GM23338 (cell line): ENCODE measurements around the gene ACADS. TPM values are rescaled to one million over a fixed set of nuclear protein-coding genes. Genes with fewer than 3 reads are reported as not detected.

Experiments
- ATAC-seq: fragments of 200-7000 bp; cut with Tn5 transposase; 3 replicates; pipeline ENCODE4 v1.9.1; 2020
- DNase-seq: peaks from one replicate; pipeline ENCODE4 v3.0.0-alpha.2; 2015; ENCODE audit warnings: low spot score
- H2AFZ ChIP-seq: fragments of 200-600 bp; sonication (generic); 2 replicates; pipeline ENCODE4 v1.8.0; 2016; ENCODE audit warnings: antibody characterized with exemption, mild to moderate bottlenecking, moderate library complexity
- H3F3A ChIP-seq: fragments of 200-600 bp; sonication (generic); replicated peaks from 2 replicates; pipeline ENCODE4 v1.8.0; 2017; ENCODE audit warnings: antibody characterized with exemption, mixed run types, low read depth
- H3K27ac ChIP-seq: fragments of 200-600 bp; sonication (generic); 2 replicates; pipeline ENCODE4 v1.6.1; 2016; ENCODE audit warnings: low read depth
- H3K27me3 ChIP-seq: fragments of 200-600 bp; sonication (generic); 2 replicates; pipeline ENCODE4 v1.8.0; 2016; ENCODE audit warnings: mild to moderate bottlenecking, mixed run types, moderate library complexity; ENCODE audit not compliant: insufficient read depth
- H3K36me3 ChIP-seq: fragments of 200-600 bp; sonication (generic); 2 replicates; pipeline ENCODE4 v1.8.0; 2016; ENCODE audit warnings: mild to moderate bottlenecking; ENCODE audit not compliant: insufficient read depth
- H3K4me1 ChIP-seq: fragments of 200-600 bp; sonication (generic); 2 replicates; pipeline ENCODE4 v1.8.0; 2016; ENCODE audit warnings: mild to moderate bottlenecking, moderate library complexity; ENCODE audit not compliant: insufficient read depth
- H3K4me2 ChIP-seq: fragments of 200-600 bp; sonication (generic); 2 replicates; pipeline ENCODE4 v1.7.1; 2017; ENCODE audit warnings: mixed run types
- H3K4me3 ChIP-seq: fragments of 200-600 bp; sonication (generic); 2 replicates; pipeline ENCODE4 v1.6.1; 2016; ENCODE audit warnings: mixed run types
- H3K79me2 ChIP-seq: fragments of 200-600 bp; sonication (generic); replicated peaks from 2 replicates; pipeline ENCODE4 v1.8.0; 2017; ENCODE audit warnings: mild to moderate bottlenecking; ENCODE audit not compliant: insufficient read depth
- H3K9me2 ChIP-seq: fragments of 200-600 bp; sonication (generic); 2 replicates; pipeline ENCODE4 v1.8.0; 2017; ENCODE audit not compliant: insufficient read depth
- H4K20me1 ChIP-seq: fragments of 200-600 bp; sonication (generic); replicated peaks from 2 replicates; pipeline ENCODE4 v1.8.0; 2017; ENCODE audit warnings: mild to moderate bottlenecking; ENCODE audit not compliant: insufficient read depth
- H3K27ac Mint-ChIP-seq: 2 replicates; pipeline ENCODE4 v1.8.0; 2020; ENCODE audit warnings: inconsistent platforms, mild to moderate bottlenecking, moderate library complexity, mixed read lengths
- H3K27me3 Mint-ChIP-seq: 3 replicates; pipeline ENCODE4 v1.8.0; 2022; ENCODE audit warnings: low read depth, mild to moderate bottlenecking, moderate library complexity, mixed read lengths, inconsistent platforms; ENCODE audit not compliant: insufficient read depth, poor library complexity
- H3K36me3 Mint-ChIP-seq: 3 replicates; pipeline ENCODE4 v1.8.0; 2021; ENCODE audit warnings: low read depth, mild to moderate bottlenecking, inconsistent platforms, moderate library complexity, mixed read lengths
- H3K4me1 Mint-ChIP-seq: 3 replicates; pipeline ENCODE4 v1.8.0; 2020; ENCODE audit warnings: mild to moderate bottlenecking, inconsistent platforms, mixed read lengths
- H3K4me3 Mint-ChIP-seq: 3 replicates; pipeline ENCODE4 v1.8.0; 2021; ENCODE audit warnings: moderate library complexity, mild to moderate bottlenecking, inconsistent platforms, mixed read lengths
- H3K9me3 Mint-ChIP-seq: 3 replicates; pipeline ENCODE4 v1.8.0; 2020; ENCODE audit warnings: moderate library complexity, mild to moderate bottlenecking, inconsistent platforms, mixed read lengths
- CREB1 ChIP-seq: fragments of 250-450 bp; sonication (Bioruptor Pico); IDR thresholded peaks from 2 replicates; pipeline ENCODE4 v1.5.0; 2020; ENCODE audit warnings: low read depth, mild to moderate bottlenecking, moderate library complexity
- EZH2 ChIP-seq: fragments of 200-600 bp; sonication (generic); IDR thresholded peaks from one replicate; pipeline ENCODE4 v1.8.0; 2017; ENCODE audit warnings: antibody characterized with exemption, mild to moderate bottlenecking, low read depth; ENCODE audit not compliant: unreplicated experiment
- JUNB ChIP-seq: IDR thresholded peaks from one replicate; pipeline ENCODE4 v1.6.1; 2016; ENCODE audit warnings: antibody characterized with exemption; ENCODE audit not compliant: unreplicated experiment
- NANOG ChIP-seq: IDR thresholded peaks from 2 replicates; pipeline ENCODE4 v1.6.1; 2016; ENCODE audit warnings: antibody characterized with exemption, borderline replicate concordance
- POLR2AphosphoS5 ChIP-seq: IDR thresholded peaks from 2 replicates; pipeline ENCODE4 v1.6.1; 2016; ENCODE audit warnings: antibody characterized with exemption, low read depth
- STAT1 ChIP-seq: IDR thresholded peaks from one replicate; pipeline ENCODE4 v1.6.1; 2016; ENCODE audit warnings: antibody characterized with exemption; ENCODE audit not compliant: unreplicated experiment
- ZNF114 ChIP-seq: fragments of 250-450 bp; sonication (Bioruptor Pico); IDR thresholded peaks from 2 replicates; pipeline ENCODE4 v1.5.0; 2020; ENCODE audit warnings: mild to moderate bottlenecking, moderate library complexity
- ZNF331 ChIP-seq: fragments of 250-450 bp; sonication (Bioruptor Pico); IDR thresholded peaks from 2 replicates; pipeline ENCODE4 v1.5.0; 2020; ENCODE audit warnings: low read depth, mild to moderate bottlenecking, moderate library complexity
- polyA plus RNA-seq: library from polyadenylated mRNA; unstranded; fragments of >200 nt; fragmentation: Nextera tagmentation; extraction: Ambion mirVana; gene quantifications from 2 replicates; pipeline ENCODE4 v1.2.1, GENCODE V29; 2016
- total RNA-seq: library from RNA; depleted of rRNA; stranded (reverse); fragments of >200 nt; shearing (Covaris generic); gene quantifications from 2 replicates; pipeline ENCODE4 v1.2.3, GENCODE V29; 2014
- TF ChIP-seq, protein P1 (sequence below): fragments of 250-450 bp; sonication (Bioruptor Pico); IDR thresholded peaks from 2 replicates; pipeline ENCODE4 v1.5.0; 2020; ENCODE audit warnings: mild to moderate bottlenecking, moderate library complexity
- TF ChIP-seq, protein P2 (sequence below): IDR thresholded peaks from one replicate; pipeline ENCODE4 v1.6.1; 2018; ENCODE audit warnings: antibody characterized with exemption; ENCODE audit not compliant: unreplicated experiment
- TF ChIP-seq, protein P3 (sequence below): IDR thresholded peaks from 2 replicates; pipeline ENCODE4 v1.6.1; 2016; ENCODE audit warnings: antibody characterized with exemption
- TF ChIP-seq, protein P4 (sequence below), 2 experiments: fragments of 200-600 bp in 1 of 2; sonication (generic) in 1 of 2; conservative IDR thresholded peaks; 2 replicates each; pipeline versions ENCODE4 v1.5.1 to v1.6.1; 2016 to 2017; ENCODE audit warnings: antibody characterized with exemption in 2 of 2, low read depth in 2 of 2, mild to moderate bottlenecking in 2 of 2, moderate library complexity in 1 of 2

Gene ACADS
- total and polyA plus RNA-seq, 2 experiments from 2014 or later = 3.1 to 5.7 TPM

DNA sequence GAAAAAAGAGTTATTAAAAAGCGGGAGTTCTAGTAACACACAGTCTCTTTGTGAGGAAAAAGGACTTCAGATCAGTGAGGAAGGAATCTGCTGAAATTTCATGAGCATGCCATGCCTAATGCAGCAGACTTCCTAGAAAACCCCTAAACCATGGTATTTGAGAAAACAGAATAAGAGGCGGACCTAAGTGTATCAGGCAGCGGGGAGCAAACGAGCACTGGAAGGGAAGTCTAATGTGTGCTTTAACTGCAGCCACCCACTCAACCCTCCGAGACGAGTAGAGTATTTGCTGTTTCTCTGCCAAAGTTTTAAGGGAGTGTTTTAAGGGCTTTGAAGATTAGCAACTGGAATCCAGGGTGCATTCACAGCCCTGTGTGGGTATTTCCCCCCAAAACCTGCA is 36.5 kb downstream of the ACADS start:
- DNase-seq = no peak
- H3K36me3 Mint-ChIP-seq = peaks cover 43% of the 10 kb centered on the region

More for the DNA sequence above, 36.5 kb downstream of the ACADS start:
- Histone ChIP-seq H3K4me2 (no peak overlapping the region), H3K9me2 (no peaks in the 10 kb centered on the region), H2AFZ (no peak overlapping the region), H3F3A (no peaks in the 10 kb centered on the region), H3K79me2 (no peaks in the 10 kb centered on the region), H4K20me1 (no peaks in the 10 kb centered on the region), H3K4me3 (no peak overlapping the region), H3K36me3 (peaks cover 3% of the 10 kb centered on the region; the same call in 1 of the 2 replicates), H3K4me1 (peaks cover 5% of the 10 kb centered on the region; the same call in 1 of the 2 replicates), H3K27me3 (no peaks in the 10 kb centered on the region), H3K27ac (no peak overlapping the region)
- H3K27me3 Mint-ChIP-seq = peaks cover 8% of the 10 kb centered on the region
- H3K4me3 Mint-ChIP-seq = no peak overlapping the region
- H3K9me3 Mint-ChIP-seq = no peaks in the 10 kb centered on the region
- peaks cover 22% of the 10 kb centered on the region for H3K4me1 Mint-ChIP-seq
- no peak for TF ChIP-seq JUNB
- TF ChIP-seq NANOG = no peak
- TF ChIP-seq, protein P1, sequence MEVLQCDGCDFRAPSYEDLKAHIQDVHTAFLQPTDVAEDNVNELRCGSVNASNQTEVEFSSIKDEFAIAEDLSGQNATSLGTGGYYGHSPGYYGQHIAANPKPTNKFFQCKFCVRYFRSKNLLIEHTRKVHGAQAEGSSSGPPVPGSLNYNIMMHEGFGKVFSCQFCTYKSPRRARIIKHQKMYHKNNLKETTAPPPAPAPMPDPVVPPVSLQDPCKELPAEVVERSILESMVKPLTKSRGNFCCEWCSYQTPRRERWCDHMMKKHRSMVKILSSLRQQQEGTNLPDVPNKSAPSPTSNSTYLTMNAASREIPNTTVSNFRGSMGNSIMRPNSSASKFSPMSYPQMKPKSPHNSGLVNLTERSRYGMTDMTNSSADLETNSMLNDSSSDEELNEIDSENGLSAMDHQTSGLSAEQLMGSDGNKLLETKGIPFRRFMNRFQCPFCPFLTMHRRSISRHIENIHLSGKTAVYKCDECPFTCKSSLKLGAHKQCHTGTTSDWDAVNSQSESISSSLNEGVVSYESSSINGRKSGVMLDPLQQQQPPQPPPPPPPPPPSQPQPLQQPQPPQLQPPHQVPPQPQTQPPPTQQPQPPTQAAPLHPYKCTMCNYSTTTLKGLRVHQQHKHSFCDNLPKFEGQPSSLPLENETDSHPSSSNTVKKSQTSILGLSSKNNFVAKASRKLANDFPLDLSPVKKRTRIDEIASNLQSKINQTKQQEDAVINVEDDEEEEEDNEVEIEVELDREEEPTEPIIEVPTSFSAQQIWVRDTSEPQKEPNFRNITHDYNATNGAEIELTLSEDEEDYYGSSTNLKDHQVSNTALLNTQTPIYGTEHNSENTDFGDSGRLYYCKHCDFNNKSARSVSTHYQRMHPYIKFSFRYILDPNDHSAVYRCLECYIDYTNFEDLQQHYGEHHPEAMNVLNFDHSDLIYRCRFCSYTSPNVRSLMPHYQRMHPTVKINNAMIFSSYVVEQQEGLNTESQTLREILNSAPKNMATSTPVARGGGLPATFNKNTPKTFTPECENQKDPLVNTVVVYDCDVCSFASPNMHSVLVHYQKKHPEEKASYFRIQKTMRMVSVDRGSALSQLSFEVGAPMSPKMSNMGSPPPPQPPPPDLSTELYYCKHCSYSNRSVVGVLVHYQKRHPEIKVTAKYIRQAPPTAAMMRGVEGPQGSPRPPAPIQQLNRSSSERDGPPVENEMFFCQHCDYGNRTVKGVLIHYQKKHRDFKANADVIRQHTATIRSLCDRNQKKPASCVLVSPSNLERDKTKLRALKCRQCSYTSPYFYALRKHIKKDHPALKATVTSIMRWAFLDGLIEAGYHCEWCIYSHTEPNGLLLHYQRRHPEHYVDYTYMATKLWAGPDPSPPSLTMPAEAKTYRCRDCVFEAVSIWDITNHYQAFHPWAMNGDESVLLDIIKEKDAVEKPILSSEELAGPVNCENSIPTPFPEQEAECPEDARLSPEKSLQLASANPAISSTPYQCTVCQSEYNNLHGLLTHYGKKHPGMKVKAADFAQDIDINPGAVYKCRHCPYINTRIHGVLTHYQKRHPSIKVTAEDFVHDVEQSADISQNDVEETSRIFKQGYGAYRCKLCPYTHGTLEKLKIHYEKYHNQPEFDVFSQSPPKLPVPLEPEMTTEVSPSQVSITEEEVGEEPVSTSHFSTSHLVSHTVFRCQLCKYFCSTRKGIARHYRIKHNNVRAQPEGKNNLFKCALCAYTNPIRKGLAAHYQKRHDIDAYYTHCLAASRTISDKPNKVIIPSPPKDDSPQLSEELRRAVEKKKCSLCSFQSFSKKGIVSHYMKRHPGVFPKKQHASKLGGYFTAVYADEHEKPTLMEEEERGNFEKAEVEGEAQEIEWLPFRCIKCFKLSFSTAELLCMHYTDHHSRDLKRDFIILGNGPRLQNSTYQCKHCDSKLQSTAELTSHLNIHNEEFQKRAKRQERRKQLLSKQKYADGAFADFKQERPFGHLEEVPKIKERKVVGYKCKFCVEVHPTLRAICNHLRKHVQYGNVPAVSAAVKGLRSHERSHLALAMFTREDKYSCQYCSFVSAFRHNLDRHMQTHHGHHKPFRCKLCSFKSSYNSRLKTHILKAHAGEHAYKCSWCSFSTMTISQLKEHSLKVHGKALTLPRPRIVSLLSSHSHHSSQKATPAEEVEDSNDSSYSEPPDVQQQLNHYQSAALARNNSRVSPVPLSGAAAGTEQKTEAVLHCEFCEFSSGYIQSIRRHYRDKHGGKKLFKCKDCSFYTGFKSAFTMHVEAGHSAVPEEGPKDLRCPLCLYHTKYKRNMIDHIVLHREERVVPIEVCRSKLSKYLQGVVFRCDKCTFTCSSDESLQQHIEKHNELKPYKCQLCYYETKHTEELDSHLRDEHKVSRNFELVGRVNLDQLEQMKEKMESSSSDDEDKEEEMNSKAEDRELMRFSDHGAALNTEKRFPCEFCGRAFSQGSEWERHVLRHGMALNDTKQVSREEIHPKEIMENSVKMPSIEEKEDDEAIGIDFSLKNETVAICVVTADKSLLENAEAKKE (CRISPR knock-in tag) = no peak
- TF ChIP-seq, protein P2, sequence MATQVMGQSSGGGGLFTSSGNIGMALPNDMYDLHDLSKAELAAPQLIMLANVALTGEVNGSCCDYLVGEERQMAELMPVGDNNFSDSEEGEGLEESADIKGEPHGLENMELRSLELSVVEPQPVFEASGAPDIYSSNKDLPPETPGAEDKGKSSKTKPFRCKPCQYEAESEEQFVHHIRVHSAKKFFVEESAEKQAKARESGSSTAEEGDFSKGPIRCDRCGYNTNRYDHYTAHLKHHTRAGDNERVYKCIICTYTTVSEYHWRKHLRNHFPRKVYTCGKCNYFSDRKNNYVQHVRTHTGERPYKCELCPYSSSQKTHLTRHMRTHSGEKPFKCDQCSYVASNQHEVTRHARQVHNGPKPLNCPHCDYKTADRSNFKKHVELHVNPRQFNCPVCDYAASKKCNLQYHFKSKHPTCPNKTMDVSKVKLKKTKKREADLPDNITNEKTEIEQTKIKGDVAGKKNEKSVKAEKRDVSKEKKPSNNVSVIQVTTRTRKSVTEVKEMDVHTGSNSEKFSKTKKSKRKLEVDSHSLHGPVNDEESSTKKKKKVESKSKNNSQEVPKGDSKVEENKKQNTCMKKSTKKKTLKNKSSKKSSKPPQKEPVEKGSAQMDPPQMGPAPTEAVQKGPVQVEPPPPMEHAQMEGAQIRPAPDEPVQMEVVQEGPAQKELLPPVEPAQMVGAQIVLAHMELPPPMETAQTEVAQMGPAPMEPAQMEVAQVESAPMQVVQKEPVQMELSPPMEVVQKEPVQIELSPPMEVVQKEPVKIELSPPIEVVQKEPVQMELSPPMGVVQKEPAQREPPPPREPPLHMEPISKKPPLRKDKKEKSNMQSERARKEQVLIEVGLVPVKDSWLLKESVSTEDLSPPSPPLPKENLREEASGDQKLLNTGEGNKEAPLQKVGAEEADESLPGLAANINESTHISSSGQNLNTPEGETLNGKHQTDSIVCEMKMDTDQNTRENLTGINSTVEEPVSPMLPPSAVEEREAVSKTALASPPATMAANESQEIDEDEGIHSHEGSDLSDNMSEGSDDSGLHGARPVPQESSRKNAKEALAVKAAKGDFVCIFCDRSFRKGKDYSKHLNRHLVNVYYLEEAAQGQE = no peak
- TF ChIP-seq ZNF114 (CRISPR knock-in tag) = no peak
- TF ChIP-seq, protein P3, sequence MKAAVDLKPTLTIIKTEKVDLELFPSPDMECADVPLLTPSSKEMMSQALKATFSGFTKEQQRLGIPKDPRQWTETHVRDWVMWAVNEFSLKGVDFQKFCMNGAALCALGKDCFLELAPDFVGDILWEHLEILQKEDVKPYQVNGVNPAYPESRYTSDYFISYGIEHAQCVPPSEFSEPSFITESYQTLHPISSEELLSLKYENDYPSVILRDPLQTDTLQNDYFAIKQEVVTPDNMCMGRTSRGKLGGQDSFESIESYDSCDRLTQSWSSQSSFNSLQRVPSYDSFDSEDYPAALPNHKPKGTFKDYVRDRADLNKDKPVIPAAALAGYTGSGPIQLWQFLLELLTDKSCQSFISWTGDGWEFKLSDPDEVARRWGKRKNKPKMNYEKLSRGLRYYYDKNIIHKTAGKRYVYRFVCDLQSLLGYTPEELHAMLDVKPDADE = no peak
- TF ChIP-seq STAT1 = no peak
- no peak for TF ChIP-seq POLR2AphosphoS5
- TF ChIP-seq ZNF331 (CRISPR knock-in tag) = no peak
- TF ChIP-seq CREB1 (CRISPR knock-in tag) = no peak
- TF ChIP-seq, protein P4, sequence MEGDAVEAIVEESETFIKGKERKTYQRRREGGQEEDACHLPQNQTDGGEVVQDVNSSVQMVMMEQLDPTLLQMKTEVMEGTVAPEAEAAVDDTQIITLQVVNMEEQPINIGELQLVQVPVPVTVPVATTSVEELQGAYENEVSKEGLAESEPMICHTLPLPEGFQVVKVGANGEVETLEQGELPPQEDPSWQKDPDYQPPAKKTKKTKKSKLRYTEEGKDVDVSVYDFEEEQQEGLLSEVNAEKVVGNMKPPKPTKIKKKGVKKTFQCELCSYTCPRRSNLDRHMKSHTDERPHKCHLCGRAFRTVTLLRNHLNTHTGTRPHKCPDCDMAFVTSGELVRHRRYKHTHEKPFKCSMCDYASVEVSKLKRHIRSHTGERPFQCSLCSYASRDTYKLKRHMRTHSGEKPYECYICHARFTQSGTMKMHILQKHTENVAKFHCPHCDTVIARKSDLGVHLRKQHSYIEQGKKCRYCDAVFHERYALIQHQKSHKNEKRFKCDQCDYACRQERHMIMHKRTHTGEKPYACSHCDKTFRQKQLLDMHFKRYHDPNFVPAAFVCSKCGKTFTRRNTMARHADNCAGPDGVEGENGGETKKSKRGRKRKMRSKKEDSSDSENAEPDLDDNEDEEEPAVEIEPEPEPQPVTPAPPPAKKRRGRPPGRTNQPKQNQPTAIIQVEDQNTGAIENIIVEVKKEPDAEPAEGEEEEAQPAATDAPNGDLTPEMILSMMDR (conservative IDR thresholded peaks at IDR 0.05; ENCODE audit: low read depth in 2 of 2) = no peak
- TF ChIP-seq EZH2 = no peak
- no peak for ATAC-seq
- no peak overlapping the region; the same call in 1 of the 2 replicates for H3K27ac Mint-ChIP-seq
